ENCODE data around the gene LGALS14.

- TF ChIP-seq CTCF (conservative IDR thresholded peaks at IDR 0.05): no peak
- no peak for TF ChIP-seq ZFX (IDR thresholded peaks at IDR 0.05)
These were observed 23.7 kb upstream of the LGALS14 start for GRCh38 chr19:39680593-39680992.
